Measurements from ENCODE around the gene PNPLA5. TPM values are rescaled to one million over a fixed set of nuclear protein-coding genes. Genes with fewer than 3 reads are reported as not detected.

Gene PNPLA5
- total and polyA plus RNA-seq, 2 of the 8 experiments (the other 6 are each of a cell fraction or from before 2014, with no cell fraction given), result 3.9 to 6.8 TPM

DNA sequence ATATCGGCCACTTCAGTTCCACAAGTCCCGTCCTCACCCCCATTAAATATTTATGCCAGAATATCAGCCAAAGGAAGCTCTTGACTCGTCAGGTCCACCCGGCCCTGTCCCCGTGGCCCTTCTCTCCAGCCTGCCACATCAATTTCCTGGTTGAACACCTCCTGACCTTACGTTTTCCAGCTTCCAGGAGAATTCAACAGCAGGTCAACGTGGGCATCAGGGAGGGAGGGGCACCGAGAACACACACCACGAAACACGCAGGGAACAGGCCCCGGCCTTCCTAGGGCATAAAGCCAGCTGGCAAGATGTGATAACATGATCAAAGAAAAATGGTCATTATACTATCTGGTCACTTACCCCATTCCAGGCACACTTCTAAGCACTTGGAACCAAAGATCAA, 44.8 kb downstream of the PNPLA5 start (continued):
- TF ChIP-seq EGR1 (IDR thresholded peaks at IDR 0.05; ENCODE audit: borderline replicate concordance, low read depth, low read length) (no peak), TCF12 (IDR thresholded peaks at IDR 0.05; ENCODE audit: low read depth, low read length) (no peak), KDM4A (IDR thresholded peaks at IDR 0.05; ENCODE audit: low read depth, low read length, severe bottlenecking) (no peak), POLR2AphosphoS5 (IDR thresholded peaks at IDR 0.05; ENCODE audit: low read depth, low read length) (no peak), JUND (IDR thresholded peaks at IDR 0.05; ENCODE audit: low read length) (no peak), PHF8 (conservative IDR thresholded peaks at IDR 0.05; ENCODE audit: low read depth, low read length) (no peak), POLR2A (IDR thresholded peaks at IDR 0.05; ENCODE audit: control extremely low read depth in 1 of 2, low read depth in 2 of 2, low read length in 2 of 2) (no peak), SIRT6 (IDR thresholded peaks at IDR 0.05; ENCODE audit: low read length) (no peak)
- TF ChIP-seq, protein P1, sequence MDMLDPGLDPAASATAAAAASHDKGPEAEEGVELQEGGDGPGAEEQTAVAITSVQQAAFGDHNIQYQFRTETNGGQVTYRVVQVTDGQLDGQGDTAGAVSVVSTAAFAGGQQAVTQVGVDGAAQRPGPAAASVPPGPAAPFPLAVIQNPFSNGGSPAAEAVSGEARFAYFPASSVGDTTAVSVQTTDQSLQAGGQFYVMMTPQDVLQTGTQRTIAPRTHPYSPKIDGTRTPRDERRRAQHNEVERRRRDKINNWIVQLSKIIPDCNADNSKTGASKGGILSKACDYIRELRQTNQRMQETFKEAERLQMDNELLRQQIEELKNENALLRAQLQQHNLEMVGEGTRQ (IDR thresholded peaks at IDR 0.05; ENCODE audit: low read length), result no peak
